ENCODE data around the gene TPRG1L.

TPRG1L gene

GRCh38 chr1:3669421-3669821 is 44.6 kb downstream of the TPRG1L start:
- no peak for TF ChIP-seq CTCF (IDR thresholded peaks at IDR 0.05; ENCODE audit: control insufficient read depth, insufficient read depth, low read depth, low read length, missing control alignments)
- no peak overlapping the region for H3K4me3 ChIP-seq (ENCODE audit: control insufficient read depth, low read depth, low read length)
- DNase-seq (ENCODE audit: low read depth), result no peak

- H3K4me3 ChIP-seq (ENCODE audit: control insufficient read depth, low read depth, low read length), result no peak overlapping the region
- TF ChIP-seq CTCF (IDR thresholded peaks at IDR 0.05; ENCODE audit: control insufficient read depth, insufficient read depth, low read depth, low read length, missing control alignments), result no peak
- DNase-seq (ENCODE audit: low read depth), result no peak
Observed at GRCh38 chr1:3669971-3670431, 45.2 kb downstream of the TPRG1L start.

GRCh38 chr1:3670823-3671265 is 46.0 kb downstream of the TPRG1L start:
- no peak for DNase-seq (ENCODE audit: low read depth)
- H3K4me3 ChIP-seq (ENCODE audit: control insufficient read depth, low read depth, low read length), result no peak overlapping the region
- TF ChIP-seq CTCF (IDR thresholded peaks at IDR 0.05; ENCODE audit: control insufficient read depth, insufficient read depth, low read depth, low read length, missing control alignments), result no peak

GRCh38 chr1:3671371-3672180 is 46.8 kb downstream of the TPRG1L start:
- no peak overlapping the region for H3K4me3 ChIP-seq (ENCODE audit: control insufficient read depth, low read depth, low read length)
- no peak for DNase-seq (ENCODE audit: low read depth)
- no peak for TF ChIP-seq CTCF (IDR thresholded peaks at IDR 0.05; ENCODE audit: control insufficient read depth, insufficient read depth, low read depth, low read length, missing control alignments)

GRCh38 chr1:3672231-3672970 is 47.6 kb downstream of the TPRG1L start:
- no peak for DNase-seq (ENCODE audit: low read depth)
- no peak overlapping the region for H3K4me3 ChIP-seq (ENCODE audit: control insufficient read depth, low read depth, low read length)

GRCh38 chr1:3672971-3673361 is 48.2 kb downstream of the TPRG1L start:
- no peak for TF ChIP-seq CTCF (IDR thresholded peaks at IDR 0.05; ENCODE audit: control insufficient read depth, insufficient read depth, low read depth, low read length, missing control alignments)
- H3K4me3 ChIP-seq (ENCODE audit: control insufficient read depth, low read depth, low read length), result no peak overlapping the region
- DNase-seq (ENCODE audit: low read depth), result no peak

More at GRCh38 chr1:3672231-3672970, 47.6 kb downstream of the TPRG1L start:
- TF ChIP-seq CTCF (IDR thresholded peaks at IDR 0.05; ENCODE audit: control insufficient read depth, insufficient read depth, low read depth, low read length, missing control alignments), result no peak

Data from AG09309 (cell line).